GM13976 (cell line): Measurements from ENCODE around the gene LRRC2.

ENCODE experiments used
- DNase-seq: peaks from one replicate; pipeline ENCODE4 v3.0.0; 2012; ENCODE audit warnings: low spot score
- CTCF ChIP-seq: IDR thresholded peaks from 2 replicates; pipeline ENCODE4 v1.5.1; 2012; ENCODE audit warnings: borderline replicate concordance, mild to moderate bottlenecking; ENCODE audit not compliant: insufficient read depth; ENCODE audit errors: extremely low read depth, missing control alignments, control extremely low read depth
- in situ Hi-C: fragments of 300-500 bp; cut with MboI; formaldehyde crosslinking; loops from one replicate; pipeline ENCODE4 v1.12.0; 2022; ENCODE audit warnings: low sequenced_read_pairs, mixed read lengths, inconsistent platforms; ENCODE audit not compliant: unreplicated experiment

Gene LRRC2

GRCh38 chr3:46566040-46566641 is at the start of gene LRRC2:
LRRC2 (minus strand) TSS chr3:46566302; CDS start chr3:46551591, 14,711 bp downstream.
- in situ Hi-C loops, result no loop called here
- no peak for TF ChIP-seq CTCF
- DNase-seq, result no peak

GRCh38 chr3:46615050-46615775 is 49.1 kb upstream of the LRRC2 start:
- in situ Hi-C loops, result no loop called here
- no peak for DNase-seq
- TF ChIP-seq CTCF, result no peak

- in situ Hi-C loops, result no loop called here
- TF ChIP-seq CTCF, result no peak
- DNase-seq, result no peak
Observed at GRCh38 chr3:46614431-46614830, 48.3 kb upstream of the LRRC2 start.

- no peak for TF ChIP-seq CTCF
- no peak for DNase-seq
- in situ Hi-C loops, result no loop called here
Observed at GRCh38 chr3:46613313-46614005, 47.4 kb upstream of the LRRC2 start.

- DNase-seq, result no peak
- no peak for TF ChIP-seq CTCF
- in situ Hi-C loops, result no loop called here
Observed at GRCh38 chr3:46612324-46612723, 46.2 kb upstream of the LRRC2 start, which contains the start of gene FAM240A. FAM240A (plus strand) TSS chr3:46612525; CDS start chr3:46612684, 159 bp downstream.

GRCh38 chr3:46609944-46610722 is 44.0 kb upstream of the LRRC2 start:
- no peak for TF ChIP-seq CTCF
- no peak for DNase-seq
- in situ Hi-C loops, result no loop called here
